GM18868 (cell line): ENCODE results near the gene ABCC8.

ENCODE experiments used
- ATAC-seq: cut with Tn5 transposase; IDR thresholded peaks from one replicate; pipeline ENCODE4 v1.9.1; 2021; ENCODE audit warnings: mild to moderate bottlenecking, moderate library complexity; ENCODE audit not compliant: unreplicated experiment

Gene ABCC8

DNA sequence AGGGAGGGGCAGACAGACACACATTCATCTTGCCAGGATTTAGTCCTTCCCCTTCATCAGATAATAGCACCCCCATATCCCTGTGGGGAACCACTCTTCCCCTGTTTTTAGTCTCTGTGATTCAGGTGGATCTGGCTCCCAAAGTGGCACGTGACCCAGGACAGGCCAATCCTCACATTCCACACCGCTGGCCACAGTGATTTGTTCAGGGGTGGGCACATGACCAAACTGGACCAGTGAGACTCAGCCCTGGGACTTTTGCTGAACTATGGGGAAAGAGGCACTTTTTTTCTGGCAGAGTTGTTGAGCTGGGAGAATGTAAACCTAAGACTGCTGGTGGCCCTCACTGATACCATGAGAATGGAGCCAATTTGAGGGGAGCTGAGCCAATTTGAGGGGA lies 69.1 kb downstream of the ABCC8 start:
- ATAC-seq: no peak

DNA sequence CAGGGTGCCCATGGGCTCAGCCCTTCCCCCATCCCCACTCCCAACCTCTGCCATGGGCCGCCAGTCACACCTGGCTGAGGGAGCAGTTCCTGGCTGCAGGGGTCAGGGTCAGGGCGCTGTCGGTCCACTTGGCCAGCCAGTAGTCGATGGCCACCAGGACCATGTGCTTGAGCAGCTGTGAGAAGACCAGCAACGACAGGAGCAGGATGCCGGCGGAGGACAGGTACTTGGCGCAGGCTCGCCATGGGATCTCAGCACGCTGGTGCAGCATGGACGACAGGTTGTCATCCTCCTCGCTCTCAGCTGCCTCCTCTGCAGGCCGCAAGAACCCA lies 69.9 kb downstream of the ABCC8 start:
- ATAC-seq: no peak

DNA sequence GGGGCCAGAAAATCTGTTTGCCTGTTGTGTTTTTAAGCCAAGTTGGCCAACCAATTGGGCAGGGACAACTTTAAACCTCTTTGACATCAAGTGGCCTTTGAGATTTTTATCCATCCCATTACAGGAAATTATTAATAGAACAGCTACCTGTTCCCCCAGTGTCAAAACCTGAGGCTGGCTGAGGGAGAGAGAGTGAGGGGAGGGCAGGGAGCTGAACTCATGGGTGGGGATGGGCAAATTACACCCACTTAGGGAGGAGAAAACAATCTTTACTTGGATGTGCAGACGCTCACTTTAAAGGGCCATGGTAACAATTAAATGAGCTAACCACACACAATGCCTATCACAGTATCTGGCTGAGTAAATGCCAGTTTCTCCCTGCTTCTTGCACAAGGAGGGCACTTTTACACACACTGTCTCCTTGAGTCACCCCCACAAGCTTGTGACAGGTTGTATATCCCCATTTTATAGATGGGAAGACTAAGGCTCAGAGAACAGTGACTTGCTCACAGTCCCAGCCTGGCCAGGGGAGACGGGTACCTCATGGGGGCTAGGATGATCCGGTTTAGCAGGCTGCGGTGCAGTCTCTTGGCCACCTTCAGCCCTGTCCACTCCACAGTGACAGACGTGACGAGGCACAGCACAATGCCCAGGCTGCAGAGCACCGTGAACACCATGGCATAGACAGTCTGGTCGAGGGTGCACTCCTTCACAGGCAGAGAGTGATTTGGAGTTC lies 70.4 kb downstream of the ABCC8 start:
- no peak for ATAC-seq

DNA sequence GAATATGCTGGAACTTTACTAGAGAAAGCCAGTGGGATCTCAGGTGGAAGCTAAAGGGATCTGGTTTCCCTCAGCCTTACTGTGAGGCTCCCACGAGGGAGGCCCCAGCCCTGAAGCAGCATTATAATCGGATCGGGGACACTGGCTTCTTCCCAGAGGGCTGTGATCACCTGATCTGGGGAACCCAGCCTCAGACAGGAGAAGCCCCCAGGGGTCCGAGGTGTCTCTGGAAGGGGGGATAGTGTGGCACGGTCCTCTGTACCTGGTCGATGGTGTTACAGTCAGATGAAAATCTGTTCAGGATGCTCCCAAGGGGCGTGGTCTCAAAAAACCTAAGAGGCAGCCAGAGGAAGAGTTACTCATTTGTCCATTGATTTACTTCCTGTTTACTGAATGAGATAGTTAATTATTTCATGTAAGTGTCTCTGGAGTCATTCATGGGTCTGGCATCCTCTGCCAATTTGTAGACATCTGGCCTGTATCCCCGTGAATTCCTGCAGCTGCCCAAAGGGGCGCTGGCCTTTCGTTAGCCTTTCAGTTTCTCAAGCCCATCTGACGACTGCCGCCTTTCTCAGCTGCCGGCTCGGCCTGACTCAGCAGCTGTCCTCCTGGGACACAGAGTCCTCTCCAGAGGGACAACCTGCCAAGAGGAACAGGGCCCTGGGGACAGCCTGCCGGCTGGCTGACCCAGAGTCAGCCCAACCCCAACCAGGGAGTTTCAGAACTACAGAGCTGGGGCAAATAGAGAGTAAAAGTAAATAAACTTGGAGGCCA lies 71.2 kb downstream of the ABCC8 start:
- no peak for ATAC-seq

DNA sequence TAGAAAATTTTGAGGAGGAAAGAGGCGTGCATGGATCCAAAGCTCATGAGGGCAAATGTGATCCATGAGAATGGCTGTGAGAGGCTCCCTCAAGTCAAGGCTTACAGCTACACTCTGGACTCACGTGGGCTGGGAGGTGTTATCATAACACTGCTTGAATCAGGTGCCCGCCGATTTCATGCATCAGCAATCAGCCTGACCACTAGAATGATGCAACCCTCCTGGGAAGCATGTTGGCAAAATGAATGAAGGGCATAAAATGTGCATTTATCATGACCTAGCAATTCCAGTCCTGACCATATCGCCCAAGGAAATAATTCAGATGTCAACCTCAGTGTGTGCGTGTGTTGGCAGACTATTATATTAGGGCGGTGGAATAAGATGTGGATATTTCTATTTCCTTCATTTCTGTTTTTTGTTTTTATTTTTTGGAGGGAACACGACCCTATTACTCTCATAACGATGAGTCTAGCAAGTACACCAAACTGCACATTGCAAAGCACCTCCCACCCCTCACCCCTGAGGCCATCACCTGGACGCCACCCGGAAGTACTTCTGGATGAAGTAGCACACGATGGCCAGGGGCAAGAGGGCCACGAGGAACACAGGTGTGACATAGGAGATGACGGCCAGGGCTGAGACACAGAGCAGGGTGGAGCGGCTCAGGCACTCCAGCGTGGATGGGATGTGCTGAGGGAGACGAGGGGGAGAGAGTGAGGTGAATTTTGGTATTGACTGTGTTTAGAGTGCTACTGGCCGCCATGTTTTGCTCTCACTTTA lies 72.5 kb downstream of the ABCC8 start:
- ATAC-seq: no peak

DNA sequence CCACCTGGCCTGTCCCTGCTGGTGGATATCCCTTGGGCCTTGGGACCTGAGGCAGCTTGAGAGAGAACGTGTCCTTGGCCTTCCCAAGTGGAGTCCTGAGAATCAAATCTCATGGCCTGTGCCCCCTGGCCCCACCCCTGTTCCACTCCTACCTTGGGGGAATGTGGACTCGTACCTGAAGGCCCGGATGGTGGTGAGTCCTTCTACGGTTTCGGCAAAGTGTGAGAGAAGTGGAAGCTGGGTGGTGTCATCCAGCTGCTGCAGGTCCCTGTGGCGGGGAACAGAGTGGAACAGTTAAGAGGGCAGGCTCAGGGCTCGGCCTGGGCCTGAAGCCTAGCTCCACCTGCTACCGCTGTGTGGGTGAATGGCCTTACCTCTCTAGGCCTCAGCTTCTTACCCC lies 74.2 kb downstream of the ABCC8 start:
- no peak for ATAC-seq

DNA sequence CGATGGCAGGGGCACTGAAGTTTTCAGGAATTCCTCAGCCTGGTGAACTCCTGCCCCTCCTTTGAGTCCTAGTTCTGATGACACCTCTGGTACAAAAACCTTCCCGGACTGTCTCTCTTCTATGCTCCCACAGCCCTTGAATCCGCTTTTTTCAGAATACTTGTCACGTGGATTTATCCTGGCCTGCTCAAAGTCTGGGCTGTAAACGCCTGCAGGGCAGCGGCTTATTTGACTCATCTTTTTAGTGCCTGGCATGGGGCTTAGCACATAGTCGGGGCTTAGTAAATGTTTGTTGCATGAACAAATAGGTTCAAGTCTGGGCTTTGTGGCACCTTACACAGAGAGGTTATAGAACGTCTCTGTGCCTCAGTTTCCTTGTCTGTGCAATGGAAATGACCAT lies 74.8 kb downstream of the ABCC8 start:
- ATAC-seq: no peak

DNA sequence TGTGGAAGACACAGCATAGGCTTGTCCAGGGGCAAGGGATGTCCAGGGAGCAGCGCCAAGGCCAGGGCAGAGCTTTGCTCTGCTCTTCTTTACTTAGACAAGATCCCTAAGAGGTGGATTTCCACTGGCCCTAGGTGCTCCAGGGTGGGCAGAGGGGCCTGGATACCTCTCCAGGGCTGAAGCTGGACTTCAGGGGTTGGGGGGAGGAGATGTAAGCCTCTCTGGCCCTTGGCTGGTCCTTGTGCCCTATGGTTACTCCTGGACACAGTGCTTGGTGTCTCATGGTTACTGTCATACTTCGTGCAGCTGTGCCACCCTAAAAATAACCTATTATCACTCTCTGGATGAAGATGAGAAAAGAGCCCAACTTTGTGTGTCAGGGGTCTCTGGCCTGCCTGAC lies 75.3 kb downstream of the ABCC8 start:
- ATAC-seq: no peak

DNA sequence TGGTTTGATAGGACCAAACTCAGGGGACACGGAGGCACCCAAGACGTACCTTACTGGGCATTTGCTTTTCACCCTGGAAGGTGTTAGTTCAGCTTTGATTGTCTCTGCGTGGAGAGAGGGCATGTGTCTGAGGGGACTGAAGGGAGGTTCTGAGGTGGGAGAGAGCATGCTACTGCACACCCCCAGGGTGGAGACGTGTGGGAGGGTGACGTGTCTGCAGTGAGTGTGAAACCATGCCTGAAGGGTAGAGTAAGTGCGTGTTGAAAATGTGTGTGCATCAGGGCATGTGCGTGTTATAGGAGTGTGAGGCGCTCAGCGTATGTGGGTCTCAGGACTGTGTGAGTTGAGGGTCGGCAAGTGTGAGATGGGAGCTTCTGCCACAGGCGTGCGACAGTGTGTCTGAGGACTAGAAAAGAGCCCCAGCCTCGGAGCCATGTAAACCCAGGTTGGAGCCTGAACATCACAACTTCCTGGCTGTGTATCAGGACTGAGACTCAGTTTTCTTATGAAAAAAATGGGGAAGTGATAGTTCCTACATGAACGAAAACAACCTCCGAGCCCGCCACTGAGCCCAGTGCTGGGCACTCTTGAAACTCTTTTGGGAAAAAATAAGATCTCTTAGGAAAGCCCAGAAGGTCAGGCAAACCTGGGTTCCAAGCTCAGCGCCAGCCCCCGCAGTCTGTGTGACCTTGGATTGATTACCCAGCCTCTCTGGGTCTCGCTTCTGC lies 76.4 kb downstream of the ABCC8 start:
- ATAC-seq: no peak

DNA sequence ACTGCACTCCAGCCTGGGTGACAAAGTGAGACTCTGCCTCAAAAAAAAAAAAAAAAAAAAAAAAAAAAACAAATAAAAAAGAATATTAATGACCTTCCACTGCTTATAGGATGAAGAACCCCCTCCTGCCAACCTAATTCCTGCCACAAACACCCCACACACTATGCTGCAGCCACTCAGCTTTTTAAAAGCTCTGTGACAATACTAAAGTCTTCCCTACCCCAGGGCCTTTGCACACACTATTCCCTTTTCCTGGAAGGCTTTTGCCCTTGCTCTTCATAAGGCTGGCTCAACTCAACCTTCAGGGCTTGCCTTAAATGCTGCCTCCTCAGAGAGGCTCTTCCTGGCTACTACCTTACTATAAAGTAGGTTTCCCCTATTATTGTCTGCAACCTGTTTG lies 77.4 kb downstream of the ABCC8 start:
- no peak for ATAC-seq

DNA sequence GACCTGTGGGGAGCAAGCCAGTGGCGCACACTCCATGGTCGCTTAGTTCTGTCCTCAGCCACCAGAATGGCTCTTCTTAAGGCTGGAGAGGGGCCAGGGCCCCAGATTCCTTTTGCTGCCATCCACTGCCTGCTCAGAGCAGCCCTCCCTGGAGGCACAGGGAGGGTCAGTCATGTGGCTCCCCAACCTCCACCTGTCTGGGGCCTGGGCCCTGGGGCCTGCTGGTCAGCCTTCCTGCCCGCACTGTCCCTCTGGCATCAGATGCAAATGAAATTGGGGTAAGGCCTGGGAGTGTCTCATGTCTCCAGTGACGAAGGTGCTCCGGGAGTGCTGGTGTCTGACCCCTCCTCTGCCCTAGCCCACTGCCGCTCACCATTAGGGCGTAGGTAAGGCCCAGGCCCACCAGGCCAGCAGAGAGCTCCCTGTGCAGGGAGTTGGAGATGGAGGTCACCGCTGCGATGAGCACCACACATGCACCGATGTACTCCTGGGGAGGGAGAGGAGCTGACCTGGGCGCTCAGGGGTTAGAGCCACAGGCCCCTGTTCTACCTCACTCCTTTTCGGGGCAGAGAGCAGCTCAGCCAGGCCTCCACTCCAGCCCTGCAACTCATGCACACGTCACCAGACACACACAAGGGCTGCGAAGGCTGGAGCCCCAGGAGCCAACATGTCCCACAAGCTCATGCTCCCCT lies 79.2 kb downstream of the ABCC8 start:
- ATAC-seq: no peak

DNA sequence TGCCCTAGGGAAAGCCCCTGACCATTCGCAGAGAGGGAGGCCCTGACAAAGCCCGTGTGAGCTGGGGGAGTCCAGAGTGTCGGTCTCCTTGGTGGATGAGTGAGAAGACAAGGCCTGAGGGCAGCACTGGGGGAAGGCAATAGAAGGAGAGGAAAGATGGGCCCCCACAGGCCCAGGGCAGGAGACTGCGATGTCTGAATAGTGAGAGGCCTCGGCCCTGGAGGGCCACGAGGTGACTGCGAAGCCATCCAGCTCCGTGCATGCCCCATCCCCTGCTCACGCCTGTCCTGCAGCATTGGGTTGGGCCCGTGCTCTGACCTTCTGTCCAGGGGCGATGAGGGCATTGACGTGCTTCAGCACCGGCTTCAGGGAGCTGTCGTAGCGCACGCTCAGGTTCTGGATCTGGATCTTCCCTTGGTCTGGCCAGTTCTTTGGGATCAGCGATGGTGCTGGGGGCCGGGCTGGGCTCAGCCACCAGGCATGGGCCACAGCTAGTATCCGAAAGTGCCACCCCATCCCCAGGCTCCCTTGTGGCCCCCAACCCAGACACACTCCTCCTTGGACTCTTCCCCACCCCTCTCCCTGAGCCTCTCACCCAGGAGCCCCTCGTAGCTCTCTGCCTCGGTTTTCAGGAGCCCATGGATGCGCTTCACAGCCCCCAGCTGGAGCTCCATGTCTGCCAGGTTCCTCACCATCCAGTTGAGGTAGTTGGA lies 79.9 kb downstream of the ABCC8 start:
- ATAC-seq: no peak

DNA sequence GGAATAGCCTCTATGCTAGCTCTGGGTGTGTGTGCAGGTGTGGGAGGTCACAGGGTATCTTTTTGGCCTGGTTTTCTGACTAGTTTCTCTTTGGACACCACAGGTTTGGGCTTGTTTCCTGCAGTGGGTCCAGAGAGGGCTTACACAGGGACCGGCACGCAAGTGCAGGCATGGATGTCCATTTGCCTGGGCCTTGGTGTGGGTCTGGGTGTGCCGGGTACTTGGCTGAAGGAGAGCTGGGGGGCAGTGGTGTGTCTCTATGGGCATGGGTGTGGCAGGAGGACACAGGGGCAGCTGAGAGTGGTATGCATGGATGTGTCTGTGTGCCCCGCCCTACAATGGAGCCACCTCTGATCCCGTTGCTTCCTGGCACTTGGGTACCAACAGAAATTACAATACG lies 80.7 kb downstream of the ABCC8 start:
- no peak for ATAC-seq

DNA sequence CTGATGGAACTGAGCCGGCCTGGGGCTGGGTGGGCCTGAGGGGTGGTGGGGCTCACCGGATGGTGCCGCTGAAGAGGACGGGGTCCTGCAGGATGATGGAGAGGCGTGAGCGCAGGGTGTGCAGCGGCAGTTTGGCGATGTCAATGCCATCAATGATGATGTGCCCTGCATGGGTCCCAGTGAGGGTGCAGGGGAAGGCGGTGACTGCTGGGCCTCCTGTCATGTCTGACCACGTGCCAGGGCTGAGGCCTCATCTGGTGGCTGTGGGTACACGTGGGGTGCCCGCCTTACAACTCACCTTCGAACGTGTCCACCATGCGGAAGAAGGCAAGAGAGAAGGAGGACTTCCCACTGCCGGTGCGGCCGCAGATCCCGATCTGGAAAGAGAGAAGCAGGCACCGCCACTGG lies 81.1 kb downstream of the ABCC8 start:
- no peak for ATAC-seq

DNA sequence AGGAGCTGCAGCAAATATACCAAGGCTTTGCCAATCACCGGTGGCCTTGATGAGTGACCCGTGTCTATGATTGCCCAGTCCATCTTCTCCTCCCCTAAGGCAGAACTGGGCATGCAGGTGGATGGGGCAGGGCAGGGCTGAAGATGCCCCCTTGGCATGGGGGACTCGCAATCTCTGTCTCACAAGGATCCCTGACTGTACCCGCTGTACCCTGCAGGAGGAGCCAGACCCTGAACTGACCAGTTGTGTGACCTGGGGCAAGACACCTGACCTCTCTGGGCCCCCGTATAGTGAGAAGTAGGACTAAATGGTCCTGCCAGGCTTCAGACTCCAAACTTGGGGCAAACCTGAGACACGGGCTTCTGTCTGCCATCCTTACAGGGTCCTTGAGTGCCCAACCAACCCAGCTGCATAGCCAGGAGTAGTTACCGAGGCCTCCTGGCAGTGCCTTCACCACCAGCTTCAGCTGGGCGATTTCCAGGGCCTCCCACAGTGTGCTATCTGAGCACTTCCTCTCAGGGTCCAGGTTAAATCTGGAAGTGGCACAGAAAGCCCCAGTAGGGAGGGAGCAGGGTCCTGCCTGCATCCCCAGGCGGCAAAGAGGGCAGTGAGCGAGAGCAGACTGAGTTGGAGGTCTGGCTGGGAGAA lies 81.8 kb downstream of the ABCC8 start:
- ATAC-seq: no peak

DNA sequence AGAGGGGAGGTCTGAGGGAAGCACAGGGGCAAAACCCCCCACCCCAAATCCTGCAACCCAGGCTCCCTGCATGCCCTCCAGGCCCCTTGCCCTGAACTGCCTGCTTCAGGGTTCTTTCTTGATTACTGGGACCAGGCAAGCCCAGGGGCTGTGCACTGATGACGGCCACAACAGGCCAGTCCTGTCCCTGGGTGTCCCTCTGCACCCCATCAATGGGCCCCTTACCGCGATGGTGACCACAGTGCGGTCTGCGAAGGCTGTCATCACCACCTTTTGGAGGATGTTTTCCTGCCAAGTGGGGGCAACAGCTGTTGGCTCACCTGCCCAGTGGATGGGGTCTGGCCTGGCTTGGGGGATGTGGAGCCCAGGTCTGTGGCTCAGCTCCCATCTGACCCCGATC lies 83.2 kb downstream of the ABCC8 start:
- no peak for ATAC-seq

DNA sequence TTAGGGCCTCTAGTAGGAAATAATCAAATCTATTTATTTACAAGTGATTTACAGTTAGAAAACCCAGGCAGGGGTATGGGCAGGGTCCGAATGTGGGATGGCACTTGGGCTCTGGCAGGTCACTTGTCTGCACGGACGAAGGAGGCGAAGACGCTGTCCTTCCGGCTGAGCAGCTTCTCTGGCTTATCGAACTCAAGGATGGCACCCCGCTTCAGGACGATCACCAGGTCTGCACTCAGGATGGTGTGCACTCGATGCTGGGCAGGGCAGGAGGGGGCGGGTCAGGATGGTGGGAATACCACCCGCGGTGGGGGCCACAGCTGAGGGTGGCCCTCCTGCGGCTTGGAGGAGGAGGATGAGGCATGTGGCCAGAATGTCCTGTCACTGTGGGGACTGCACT lies 83.8 kb downstream of the ABCC8 start:
- ATAC-seq: no peak

DNA sequence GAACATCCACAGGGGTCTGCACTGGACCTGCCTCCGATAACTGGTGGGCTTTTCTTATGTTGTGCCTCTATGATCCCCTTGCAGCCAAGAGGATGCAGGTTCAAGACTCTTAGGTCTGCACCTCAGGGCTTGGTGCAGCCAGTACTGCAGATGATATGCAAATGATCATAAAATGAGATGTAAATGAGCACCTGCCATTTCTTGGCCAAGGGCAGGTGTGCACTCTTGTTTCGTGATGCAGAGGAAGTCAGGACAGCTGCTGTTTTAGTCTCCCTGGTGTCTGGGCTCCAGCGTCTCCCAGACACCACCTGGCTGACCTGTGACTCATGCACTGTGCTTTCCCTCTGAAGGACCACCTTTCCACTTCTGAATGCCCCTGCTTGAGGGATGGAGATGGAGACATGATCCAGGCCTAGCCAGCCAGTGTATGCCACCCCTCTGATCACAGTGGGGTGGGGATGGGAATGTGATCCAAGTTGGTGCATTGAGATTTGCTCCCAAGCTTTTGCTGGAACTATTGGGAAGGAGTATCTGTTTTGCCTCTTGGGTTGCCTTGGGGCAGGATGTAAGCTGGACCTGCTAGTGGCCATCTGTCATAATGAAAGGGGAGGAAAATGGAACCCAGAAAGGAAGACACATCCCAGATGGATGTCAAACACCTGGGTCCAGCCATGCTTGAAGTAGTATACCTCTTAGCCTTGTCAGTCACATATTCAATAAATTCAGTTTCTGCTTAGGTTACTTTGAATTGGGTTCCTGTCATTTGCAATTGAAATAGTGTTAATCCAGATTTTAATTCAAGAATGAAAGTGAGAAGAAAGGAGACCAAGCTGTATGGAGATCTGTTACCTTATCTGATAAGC lies 84.9 kb downstream of the ABCC8 start:
- no peak for ATAC-seq
